GM18511 (cell line): ENCODE data around the gene ATXN1.

Experiments
- ATAC-seq: cut with Tn5 transposase; IDR thresholded peaks from one replicate; pipeline ENCODE4 v1.9.1; 2021; ENCODE audit warnings: mild to moderate bottlenecking, moderate library complexity; ENCODE audit not compliant: unreplicated experiment

Gene ATXN1

GRCh38 chr6:16432075-16433032 lies 328.9 kb downstream of the ATXN1 start:
- ATAC-seq = peak; percentile 77

GRCh38 chr6:16431106-16431505 lies 330.2 kb downstream of the ATXN1 start:
- ATAC-seq = no peak

GRCh38 chr6:16430391-16431089 lies 330.7 kb downstream of the ATXN1 start:
- ATAC-seq = no peak

GRCh38 chr6:16429669-16430068 lies 331.6 kb downstream of the ATXN1 start:
- ATAC-seq = no peak

GRCh38 chr6:16427124-16427523 lies 334.1 kb downstream of the ATXN1 start:
- ATAC-seq = no peak

GRCh38 chr6:16425881-16426615 lies 335.2 kb downstream of the ATXN1 start:
- no peak for ATAC-seq

- peak; percentile 27 for ATAC-seq
Observed at GRCh38 chr6:16421462-16421960, 339.7 kb downstream of the ATXN1 start.

GRCh38 chr6:16420715-16421461 lies 340.4 kb downstream of the ATXN1 start:
- peak; percentile 75 for ATAC-seq

- no peak for ATAC-seq
Observed at GRCh38 chr6:16420337-16420714, 340.9 kb downstream of the ATXN1 start.

- peak; percentile 63 for ATAC-seq
Observed at GRCh38 chr6:16419636-16420336, 341.5 kb downstream of the ATXN1 start.

GRCh38 chr6:16418151-16418550 lies 343.1 kb downstream of the ATXN1 start:
- no peak for ATAC-seq

GRCh38 chr6:16415677-16416076 lies 345.6 kb downstream of the ATXN1 start:
- ATAC-seq = no peak

GRCh38 chr6:16414205-16414604 lies 347.1 kb downstream of the ATXN1 start:
- peak; percentile 58 for ATAC-seq

- ATAC-seq = peak; percentile 69
Observed at GRCh38 chr6:16413399-16413798, 347.9 kb downstream of the ATXN1 start.

- peak; percentile 22 for ATAC-seq
Observed at GRCh38 chr6:16412982-16413381, 348.3 kb downstream of the ATXN1 start.

GRCh38 chr6:16412171-16412570 lies 349.1 kb downstream of the ATXN1 start:
- no peak for ATAC-seq

- ATAC-seq = no peak
Observed at GRCh38 chr6:16409531-16410441, 351.5 kb downstream of the ATXN1 start.

GRCh38 chr6:16408766-16409165 lies 352.5 kb downstream of the ATXN1 start:
- ATAC-seq = no peak

GRCh38 chr6:16406966-16407365 lies 354.3 kb downstream of the ATXN1 start:
- ATAC-seq = no peak
